Suprapubic skin (tissue), 4 donors: Measurements from ENCODE around the gene IL17REL.

Source experiments
- EP300 ChIP-seq: sonication (generic); formaldehyde crosslinking; IDR thresholded peaks from one replicate; pipeline ENCODE4 v1.6.1; 2017; ENCODE audit warnings: antibody characterized with exemption
- POLR2A ChIP-seq, 2 donors: fragments of 450-650 bp; IDR thresholded peaks; one replicate each; pipeline ENCODE4 v1.6.1; 2017; ENCODE audit warnings: antibody characterized with exemption in 2 of 2, mild to moderate bottlenecking in 2 of 2, moderate library complexity in 2 of 2
- POLR2AphosphoS5 ChIP-seq, 3 donors: sonication (generic); formaldehyde crosslinking; IDR thresholded peaks; one replicate each; pipeline ENCODE4 v1.6.1; 2017; ENCODE audit warnings: antibody characterized with exemption in 3 of 3
- TF ChIP-seq, protein P1 (sequence below), 2 donors: fragments of 200-600 bp in 1 of 2; fragments of 450-650 bp in 1 of 2; sonication (generic) in 1 of 2; IDR thresholded peaks; one replicate each; pipeline ENCODE4 v1.5.1; 2016 to 2019; ENCODE audit warnings: antibody characterized with exemption in 2 of 2, mild to moderate bottlenecking in 1 of 2, moderate library complexity in 1 of 2

DNA sequence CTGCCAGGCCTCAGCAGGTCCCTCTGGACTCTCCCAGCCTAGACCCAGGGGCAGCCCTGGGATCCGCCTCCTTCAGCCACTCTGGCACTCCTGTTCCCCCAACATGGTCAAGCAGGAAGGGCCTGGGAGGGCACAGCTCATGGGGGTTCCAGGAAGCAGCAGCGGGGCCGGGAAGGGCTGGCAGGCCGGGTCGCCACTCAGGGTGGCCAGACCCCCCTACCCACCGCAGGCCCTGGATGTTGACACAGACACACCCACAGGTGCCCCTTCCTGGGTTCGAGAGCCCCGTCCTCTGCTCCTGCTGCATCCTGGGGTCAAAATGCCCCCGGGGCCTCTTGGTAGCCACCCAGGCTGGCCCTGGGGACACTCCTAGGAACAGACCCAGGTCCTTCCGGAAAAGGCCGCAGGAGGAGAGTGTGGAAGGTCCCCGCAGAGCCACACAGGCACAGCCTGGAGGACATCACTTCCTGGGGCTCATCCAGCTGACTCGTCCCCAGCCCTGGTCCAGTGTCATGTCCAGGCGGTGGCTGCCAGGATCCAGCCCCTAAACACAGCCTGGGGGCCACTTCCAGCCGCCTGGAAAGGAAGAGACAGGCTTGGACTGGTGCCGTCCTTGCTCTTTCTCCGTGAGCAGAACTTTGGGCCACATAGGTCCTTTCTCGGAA is 58.8 kb downstream of the IL17REL start:
- TF ChIP-seq, protein P1, sequence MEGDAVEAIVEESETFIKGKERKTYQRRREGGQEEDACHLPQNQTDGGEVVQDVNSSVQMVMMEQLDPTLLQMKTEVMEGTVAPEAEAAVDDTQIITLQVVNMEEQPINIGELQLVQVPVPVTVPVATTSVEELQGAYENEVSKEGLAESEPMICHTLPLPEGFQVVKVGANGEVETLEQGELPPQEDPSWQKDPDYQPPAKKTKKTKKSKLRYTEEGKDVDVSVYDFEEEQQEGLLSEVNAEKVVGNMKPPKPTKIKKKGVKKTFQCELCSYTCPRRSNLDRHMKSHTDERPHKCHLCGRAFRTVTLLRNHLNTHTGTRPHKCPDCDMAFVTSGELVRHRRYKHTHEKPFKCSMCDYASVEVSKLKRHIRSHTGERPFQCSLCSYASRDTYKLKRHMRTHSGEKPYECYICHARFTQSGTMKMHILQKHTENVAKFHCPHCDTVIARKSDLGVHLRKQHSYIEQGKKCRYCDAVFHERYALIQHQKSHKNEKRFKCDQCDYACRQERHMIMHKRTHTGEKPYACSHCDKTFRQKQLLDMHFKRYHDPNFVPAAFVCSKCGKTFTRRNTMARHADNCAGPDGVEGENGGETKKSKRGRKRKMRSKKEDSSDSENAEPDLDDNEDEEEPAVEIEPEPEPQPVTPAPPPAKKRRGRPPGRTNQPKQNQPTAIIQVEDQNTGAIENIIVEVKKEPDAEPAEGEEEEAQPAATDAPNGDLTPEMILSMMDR (IDR thresholded peaks at IDR 0.05): no peak
- TF ChIP-seq POLR2AphosphoS5 (IDR thresholded peaks at IDR 0.05): no peak
- no peak for TF ChIP-seq EP300
- no peak for TF ChIP-seq POLR2A (IDR thresholded peaks at IDR 0.05)
